MM.1S (cell line): ENCODE measurements around the gene SMYD2.

Source experiments
- EZH2 ChIP-seq: fragments of 300-600 bp; sonication (generic); optimal IDR thresholded peaks from 2 replicates; pipeline ENCODE3; 2017; ENCODE audit warnings: low read depth, mild to moderate bottlenecking, antibody characterized with exemption, low read length, mixed read lengths
- EZH2phosphoT487 ChIP-seq: fragments of 300-600 bp; sonication (generic); IDR thresholded peaks from 2 replicates; pipeline ENCODE4 v1.6.1; 2018; ENCODE audit warnings: antibody characterized with exemption, low read length
- TF ChIP-seq, protein P1 (sequence below): fragments of 300-600 bp; sonication (generic); IDR thresholded peaks from 2 replicates; pipeline ENCODE4 v1.5.1; 2016; ENCODE audit warnings: antibody characterized with exemption, low read length, mixed read lengths

DNA sequence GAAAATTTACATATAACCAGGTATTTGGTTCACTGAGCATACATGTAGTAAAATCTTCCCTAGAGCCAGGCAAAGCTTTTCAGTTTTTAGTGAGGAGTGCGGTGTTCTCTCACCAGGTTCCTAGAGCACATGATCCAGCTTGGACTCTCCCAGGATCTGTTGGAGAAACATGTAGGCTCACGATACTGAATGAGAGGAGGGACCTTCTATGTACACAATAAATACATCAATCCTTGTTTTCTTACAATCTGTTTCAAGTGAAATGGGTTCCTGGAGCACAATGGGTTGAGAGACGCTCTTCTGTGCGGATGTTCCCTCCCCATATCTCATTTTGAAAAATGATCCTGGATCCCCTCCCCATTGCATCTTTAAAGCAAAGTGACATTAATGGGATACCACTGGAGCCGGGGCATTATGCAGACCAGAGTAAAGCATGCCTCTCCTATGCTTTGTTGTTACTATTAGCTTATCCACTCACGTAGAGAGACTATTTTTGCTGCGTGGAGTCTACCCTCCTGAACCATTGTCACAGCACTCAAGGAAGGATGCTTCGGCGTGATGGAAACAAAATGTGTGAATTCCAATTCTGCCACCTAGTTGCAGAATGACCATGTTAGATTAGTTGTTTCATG lies 19.3 kb downstream of the SMYD2 start:
- TF ChIP-seq, protein P1, sequence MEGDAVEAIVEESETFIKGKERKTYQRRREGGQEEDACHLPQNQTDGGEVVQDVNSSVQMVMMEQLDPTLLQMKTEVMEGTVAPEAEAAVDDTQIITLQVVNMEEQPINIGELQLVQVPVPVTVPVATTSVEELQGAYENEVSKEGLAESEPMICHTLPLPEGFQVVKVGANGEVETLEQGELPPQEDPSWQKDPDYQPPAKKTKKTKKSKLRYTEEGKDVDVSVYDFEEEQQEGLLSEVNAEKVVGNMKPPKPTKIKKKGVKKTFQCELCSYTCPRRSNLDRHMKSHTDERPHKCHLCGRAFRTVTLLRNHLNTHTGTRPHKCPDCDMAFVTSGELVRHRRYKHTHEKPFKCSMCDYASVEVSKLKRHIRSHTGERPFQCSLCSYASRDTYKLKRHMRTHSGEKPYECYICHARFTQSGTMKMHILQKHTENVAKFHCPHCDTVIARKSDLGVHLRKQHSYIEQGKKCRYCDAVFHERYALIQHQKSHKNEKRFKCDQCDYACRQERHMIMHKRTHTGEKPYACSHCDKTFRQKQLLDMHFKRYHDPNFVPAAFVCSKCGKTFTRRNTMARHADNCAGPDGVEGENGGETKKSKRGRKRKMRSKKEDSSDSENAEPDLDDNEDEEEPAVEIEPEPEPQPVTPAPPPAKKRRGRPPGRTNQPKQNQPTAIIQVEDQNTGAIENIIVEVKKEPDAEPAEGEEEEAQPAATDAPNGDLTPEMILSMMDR = no peak
- TF ChIP-seq EZH2 (no peak), EZH2phosphoT487 (no peak)
